HepG2 (cell line): ENCODE data around the gene KCTD16. TPM values are rescaled to one million over a fixed set of nuclear protein-coding genes. Genes with fewer than 3 reads are reported as not detected.

ENCODE experiments used
- ATAC-seq: fragments of 200-7000 bp; cut with Tn5 transposase; 3 replicates; pipeline ENCODE4 v1.9.1; 2020; ENCODE audit warnings: mild to moderate bottlenecking, moderate library complexity
- BruUV-seq: library from RNA; stranded (reverse); fragments of 400-500 nt; replicated peaks from 2 replicates; lab custom pipeline; 2021; lab: Mats Ljungman, UMichigan
- CTCF ChIA-PET: fragments of 300-600 bp; formaldehyde crosslinking; extraction: SDS; loops from one replicate; lab custom pipeline; 2021; ENCODE audit warnings: low total read pairs, inconsistent platforms, low intra/inter-chr PET ratio; lab: Yijun Ruan, JAX
- POLR2A ChIA-PET: fragments of 350-600 bp; sonication (Branson Sonifier 250); formaldehyde crosslinking; loops from one replicate; lab custom pipeline; 2020; ENCODE audit warnings: antibody characterized with exemption, inconsistent platforms; lab: Yijun Ruan, JAX
- DNase-seq: peaks from one replicate; pipeline ENCODE4 v3.0.0-alpha.2; 2015; ENCODE audit warnings: low spot score
- FAIRE-seq: peaks from 3 replicates; lab custom pipeline; 2011; peaks lifted over from hg19 to GRCh38; lab: Jason Lieb, UNC
- H2AFZ ChIP-seq: one replicate; pipeline ENCODE4 v1.6.1; 2011; ENCODE audit warnings: low read length, inconsistent platforms
- H3K27ac ChIP-seq: fragments of 300-600 bp; 3 replicates; pipeline ENCODE4 v1.8.0; 2011; ENCODE audit warnings: mixed run types, mild to moderate bottlenecking, mixed read lengths, low read length, inconsistent platforms; ENCODE audit not compliant: insufficient read depth; ENCODE audit errors: extremely low read length
- H3K27me3 ChIP-seq, 2 experiments: fragments of 200-600 bp in 1 of 2; 2 replicates in 1 of 2; 3 replicates in 1 of 2; pipeline versions ENCODE4 v1.6.0 to v1.8.0; 2011; ENCODE audit warnings: low read length in 2 of 2, mild to moderate bottlenecking in 2 of 2, moderate library complexity in 2 of 2, inconsistent platforms in 1 of 2; ENCODE audit not compliant: insufficient read depth in 2 of 2, control insufficient read depth in 1 of 2
- H3K36me3 ChIP-seq, 2 experiments: fragments of 200-600 bp in 1 of 2; replicated peaks in 1 of 2; 2 replicates in 1 of 2; 3 replicates in 1 of 2; pipeline versions ENCODE4 v1.5.1 to v1.8.0; 2011; ENCODE audit warnings: low read length in 2 of 2, inconsistent platforms in 1 of 2; ENCODE audit not compliant: insufficient read depth in 2 of 2, control insufficient read depth in 1 of 2
- H3K4me1 ChIP-seq: 2 replicates; pipeline ENCODE4 v1.5.1; 2012; ENCODE audit warnings: low read length, inconsistent platforms; ENCODE audit not compliant: insufficient read depth
- H3K4me2 ChIP-seq: 2 replicates; pipeline ENCODE4 v1.6.0; 2011; ENCODE audit warnings: low read depth, low read length, inconsistent platforms
- H3K4me3 ChIP-seq, 3 experiments: fragments of 200-600 bp in 1 of 3; sonication (generic), shearing (Covaris generic) in 1 of 3; replicated peaks in 1 of 3; 2 replicates each; pipeline ENCODE4 v1.5.1; 2011 to 2016; ENCODE audit warnings: low read length in 3 of 3, inconsistent platforms in 2 of 3, low read depth in 2 of 3, mild to moderate bottlenecking in 2 of 3, control low read depth in 1 of 3, mixed read lengths in 1 of 3; ENCODE audit not compliant: insufficient read depth in 1 of 3
- H3K79me2 ChIP-seq: one replicate; pipeline ENCODE4 v1.6.1; 2011; ENCODE audit warnings: low read length, inconsistent platforms; ENCODE audit not compliant: insufficient read depth
- H3K9ac ChIP-seq: 2 replicates; pipeline ENCODE4 v1.6.0; 2011; ENCODE audit warnings: mild to moderate bottlenecking, low read depth, low read length, inconsistent platforms; ENCODE audit not compliant: insufficient read depth
- H3K9me3 ChIP-seq: 2 replicates; pipeline ENCODE4 v1.5.1; 2012; ENCODE audit warnings: mild to moderate bottlenecking, low read length
- H4K20me1 ChIP-seq: 2 replicates; pipeline ENCODE4 v1.6.0; 2011; ENCODE audit warnings: inconsistent platforms, mild to moderate bottlenecking, low read length, moderate library complexity; ENCODE audit not compliant: insufficient read depth
- CREB1 ChIP-seq, 2 experiments: fragments of 450-650 bp in 1 of 2; IDR thresholded peaks; 2 replicates each; pipeline ENCODE4 v1.6.1; 2016 to 2017; ENCODE audit warnings: control low read depth in 1 of 2, mild to moderate bottlenecking in 1 of 2, missing compliant biosample characterization in 1 of 2, missing genetic modification characterization in 1 of 2
- CTCF ChIP-seq: sonication (generic); formaldehyde crosslinking; IDR thresholded peaks from 2 replicates; pipeline ENCODE4 v1.5.0; 2020; ENCODE audit warnings: mild to moderate bottlenecking, missing genetic modification reagents, moderate library complexity
- ELF3 ChIP-seq: IDR thresholded peaks from 2 replicates; pipeline ENCODE4 v1.6.1; 2016; ENCODE audit warnings: missing genetic modification reagents, missing compliant biosample characterization
- MEIS1 ChIP-seq: sonication (generic); formaldehyde crosslinking; IDR thresholded peaks from 2 replicates; pipeline ENCODE4 v1.9.0; 2021; ENCODE audit warnings: mild to moderate bottlenecking, missing genetic modification reagents, moderate library complexity, borderline replicate concordance
- POLR2AphosphoS2 ChIP-seq: IDR thresholded peaks from 2 replicates; pipeline ENCODE4 v1.6.1; 2011; ENCODE audit warnings: low read depth, low read length, improper control_type of control experiment
- PRDM10 ChIP-seq: sonication (generic); formaldehyde crosslinking; IDR thresholded peaks from 2 replicates; pipeline ENCODE4 v1.4.0; 2020; ENCODE audit warnings: low read depth, missing genetic modification reagents
- RAD21 ChIP-seq: fragments of 450-650 bp; formaldehyde crosslinking; IDR thresholded peaks from 2 replicates; pipeline ENCODE4 v1.5.0; 2020; ENCODE audit warnings: mild to moderate bottlenecking
- STAG1 ChIP-seq: sonication (generic); formaldehyde crosslinking; IDR thresholded peaks from 2 replicates; pipeline ENCODE4 v1.4.0; 2020; ENCODE audit warnings: missing genetic modification reagents
- ZBTB14 ChIP-seq: sonication (generic); formaldehyde crosslinking; IDR thresholded peaks from 2 replicates; pipeline ENCODE4 v1.4.0; 2020; ENCODE audit warnings: missing genetic modification reagents
- ZNF850 ChIP-seq: sonication (generic); formaldehyde crosslinking; conservative IDR thresholded peaks from 2 replicates; pipeline ENCODE4 v1.9.0; 2021; ENCODE audit warnings: mild to moderate bottlenecking, missing genetic modification reagents
- WGBS: methylation state at CpG from one replicate; pipeline ENCODE4 v1.1.6; 2017; ENCODE audit warnings: low lambda C conversion rate; 5-methylcytosine and 5-hydroxymethylcytosine counted together
- in situ Hi-C: cut with HindIII; loops from 2 replicates; pipeline ENCODE4 v1.10.0; 2017; ENCODE audit warnings: low pct_unique_long_range_greater_than_20kb; ENCODE audit not compliant: extremely low pct_ligation_motif_present
- intact Hi-C: fragments of 100-400 bp; cut with micrococcal nuclease; formaldehyde crosslinking; loops from one replicate; pipeline ENCODE4 v1.10.0; 2022; ENCODE audit not compliant: unreplicated experiment
- polyA plus RNA-seq, 8 experiments: library from polyadenylated mRNA; depleted of rRNA in 3 of 8; stranded (reverse) in 7 of 8; unstranded in 1 of 8; fragments of >200 nt; fragmentation: Illumina TruSeq in 4 of 8; extraction: Trizol in 4 of 8; gene quantifications; 2 replicates each; pipeline versions ENCODE4 v1.2.1 to v1.2.3, GENCODE V29; 2011 to 2016; ENCODE audit warnings: low read depth in 4 of 8, missing spikeins in 1 of 8, mixed read lengths in 1 of 8; ENCODE audit not compliant: insufficient read depth in 1 of 8
- total RNA-seq, 5 experiments: library from RNA; depleted of rRNA; stranded (reverse); fragments of >200 nt; fragmentation: Illumina TruSeq; extraction: Trizol; gene quantifications; 2 replicates each; pipeline ENCODE4 v1.2.3, GENCODE V29; 2016; ENCODE audit warnings: low read depth in 1 of 5

Gene KCTD16
- total and polyA plus RNA-seq, 2 of the 13 experiments (the other 11 are each of a cell fraction or from before 2014, with no cell fraction given): 0.02 to 0.09 TPM

GRCh38 chr5:144467792-144468191, 297.1 kb downstream of the KCTD16 start:
- no peaks in the 10 kb centered on the region for H3K9me3 ChIP-seq
- H3K4me3 ChIP-seq: no peak overlapping the region
- TF ChIP-seq CTCF (CRISPR knock-in tag): peak; percentile 70
- no peak for TF ChIP-seq CREB1 (IDR thresholded peaks at IDR 0.05)
- no peak for TF ChIP-seq CREB1 (CRISPR knock-in tag; IDR thresholded peaks at IDR 0.05)
- TF ChIP-seq RAD21: 0 out of 2 replicates have a peak, but pooled peaks have one; percentile 15
- TF ChIP-seq STAG1 (CRISPR knock-in tag): peak; percentile 56
- intact Hi-C loops: loop anchor here (5.0 kb wide), 1 partner anchor 770 kb away; no protein-coding TSS in a partner anchor
- no peak overlapping the region for H2AFZ ChIP-seq
- ATAC-seq: peak; percentile 95
- ChIA-PET POLR2A (no interaction called here), CTCF (no interaction called here)
- H3K4me2 ChIP-seq: no peak overlapping the region
- no peaks in the 10 kb centered on the region for H3K27me3 ChIP-seq
- no peaks in the 10 kb centered on the region for H3K79me2 ChIP-seq
- H3K9ac ChIP-seq: no peak overlapping the region
- H4K20me1 ChIP-seq: no peaks in the 10 kb centered on the region
- FAIRE-seq: peak; percentile 70
- in situ Hi-C loops: no loop called here
- 0% methylated on average over 2 of the region's 2 CpGs for WGBS
- no TSS peak for BruUV-seq
- no peaks in the 10 kb centered on the region for H3K36me3 ChIP-seq
- DNase-seq: peak; percentile 35
- no peaks in the 10 kb centered on the region for H3K4me1 ChIP-seq
- H3K27ac ChIP-seq: no peak overlapping the region

GRCh38 chr5:144468571-144468970, 297.9 kb downstream of the KCTD16 start:
- H3K9ac ChIP-seq: no peak overlapping the region
- no TSS peak for BruUV-seq
- no peaks in the 10 kb centered on the region for H3K27me3 ChIP-seq
- no peaks in the 10 kb centered on the region for H3K4me1 ChIP-seq
- WGBS: 0% methylated on average over 4 of the region's 4 CpGs
- no peak overlapping the region for H3K4me2 ChIP-seq
- H3K79me2 ChIP-seq: no peaks in the 10 kb centered on the region
- DNase-seq: no peak
- no peaks in the 10 kb centered on the region for H3K9me3 ChIP-seq
- no peak overlapping the region for H3K27ac ChIP-seq
- H2AFZ ChIP-seq: no peak overlapping the region
- no peak for ATAC-seq
- in situ Hi-C loops (no loop called here), intact Hi-C loops (loop anchor here (5.0 kb wide), 1 partner anchor 769 kb away; no protein-coding TSS in a partner anchor)
- no peaks in the 10 kb centered on the region for H3K36me3 ChIP-seq
- POLR2A ChIA-PET: no interaction called here
- no peak overlapping the region for H3K4me3 ChIP-seq
- CTCF ChIA-PET: no interaction called here
- FAIRE-seq: no peak
- H4K20me1 ChIP-seq: no peaks in the 10 kb centered on the region
- TF ChIP-seq MEIS1 (CRISPR knock-in tag) (no peak), ELF3 (CRISPR knock-in tag) (no peak), POLR2AphosphoS2 (no peak), ZNF850 (no peak), ZBTB14 (no peak), PRDM10 (no peak)
